ENCODE measurements around the gene WNT11.

Gene WNT11

DNA sequence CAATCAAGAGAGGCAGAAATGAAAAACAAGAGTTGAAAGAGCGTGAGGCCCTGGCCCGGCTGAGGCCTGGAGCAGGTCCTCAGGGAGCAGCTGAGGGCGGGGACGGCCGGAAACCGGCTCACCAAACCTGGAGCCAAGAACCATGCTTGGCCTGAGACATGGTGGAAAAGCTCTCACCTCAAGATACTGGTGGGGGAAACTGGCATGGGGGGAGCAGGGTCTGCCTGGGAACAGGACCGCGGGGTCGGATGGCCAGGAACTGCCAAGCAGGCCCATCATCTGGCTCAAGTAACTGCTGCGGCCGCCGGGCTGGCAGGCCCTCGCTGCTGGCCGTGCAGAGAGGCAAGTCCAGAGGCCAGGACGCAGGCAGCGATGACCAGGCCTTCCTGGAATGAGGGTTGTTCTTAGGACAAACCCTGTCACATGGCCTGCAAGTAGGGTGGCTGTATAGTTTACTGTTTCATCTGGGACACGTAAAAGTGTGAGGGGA lies 18.9 kb upstream of the WNT11 start:
- TF ChIP-seq, protein P1, sequence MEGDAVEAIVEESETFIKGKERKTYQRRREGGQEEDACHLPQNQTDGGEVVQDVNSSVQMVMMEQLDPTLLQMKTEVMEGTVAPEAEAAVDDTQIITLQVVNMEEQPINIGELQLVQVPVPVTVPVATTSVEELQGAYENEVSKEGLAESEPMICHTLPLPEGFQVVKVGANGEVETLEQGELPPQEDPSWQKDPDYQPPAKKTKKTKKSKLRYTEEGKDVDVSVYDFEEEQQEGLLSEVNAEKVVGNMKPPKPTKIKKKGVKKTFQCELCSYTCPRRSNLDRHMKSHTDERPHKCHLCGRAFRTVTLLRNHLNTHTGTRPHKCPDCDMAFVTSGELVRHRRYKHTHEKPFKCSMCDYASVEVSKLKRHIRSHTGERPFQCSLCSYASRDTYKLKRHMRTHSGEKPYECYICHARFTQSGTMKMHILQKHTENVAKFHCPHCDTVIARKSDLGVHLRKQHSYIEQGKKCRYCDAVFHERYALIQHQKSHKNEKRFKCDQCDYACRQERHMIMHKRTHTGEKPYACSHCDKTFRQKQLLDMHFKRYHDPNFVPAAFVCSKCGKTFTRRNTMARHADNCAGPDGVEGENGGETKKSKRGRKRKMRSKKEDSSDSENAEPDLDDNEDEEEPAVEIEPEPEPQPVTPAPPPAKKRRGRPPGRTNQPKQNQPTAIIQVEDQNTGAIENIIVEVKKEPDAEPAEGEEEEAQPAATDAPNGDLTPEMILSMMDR (IDR thresholded peaks at IDR 0.05; ENCODE audit: extremely low read depth, missing control alignments): no peak
- no peak for DNase-seq (ENCODE audit: low spot score)

- DNase-seq (ENCODE audit: low spot score): no peak
- TF ChIP-seq, protein P1 (IDR thresholded peaks at IDR 0.05; ENCODE audit: extremely low read depth, missing control alignments): no peak
Measured at GRCh38 chr11:76224461-76225121, 18.3 kb upstream of the WNT11 start.

- DNase-seq (ENCODE audit: low spot score): no peak
- TF ChIP-seq, protein P1 (IDR thresholded peaks at IDR 0.05; ENCODE audit: extremely low read depth, missing control alignments): no peak
Measured at GRCh38 chr11:76221365-76221764, 15.1 kb upstream of the WNT11 start.

DNA sequence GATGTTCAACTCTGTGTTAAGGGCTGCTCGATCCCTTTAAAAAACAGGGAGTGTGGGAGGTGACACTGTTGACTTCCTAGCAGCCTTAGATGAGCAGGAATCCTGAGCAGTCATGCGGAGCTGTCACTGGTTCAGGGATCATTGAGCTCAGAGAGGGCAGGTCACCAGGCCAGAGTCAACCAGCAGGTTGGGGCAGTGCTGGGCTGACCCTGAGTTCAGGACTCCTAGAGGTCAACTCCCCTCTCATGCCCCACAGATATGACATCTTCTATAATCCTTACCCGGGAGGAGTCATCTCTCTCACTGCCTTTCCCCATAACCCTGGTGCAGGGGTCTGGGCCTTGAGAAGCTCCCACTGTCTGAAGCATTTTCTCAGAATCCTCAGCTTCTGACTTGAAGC lies 12.9 kb upstream of the WNT11 start:
- DNase-seq (ENCODE audit: low spot score): no peak

GRCh38 chr11:76218449-76219178 lies 12.3 kb upstream of the WNT11 start:
- no peak for DNase-seq (ENCODE audit: low spot score)
- TF ChIP-seq, protein P1 (IDR thresholded peaks at IDR 0.05; ENCODE audit: extremely low read depth, missing control alignments): no peak

More for the DNA sequence above, 12.9 kb upstream of the WNT11 start:
- TF ChIP-seq, protein P1 (IDR thresholded peaks at IDR 0.05; ENCODE audit: extremely low read depth, missing control alignments): no peak

GRCh38 chr11:76217653-76218160 lies 11.4 kb upstream of the WNT11 start:
- no peak for DNase-seq (ENCODE audit: low spot score)
- TF ChIP-seq, protein P1 (IDR thresholded peaks at IDR 0.05; ENCODE audit: extremely low read depth, missing control alignments): no peak
